Measurements from ENCODE around the gene ZCCHC4. TPM values are rescaled to one million over a fixed set of nuclear protein-coding genes. Genes with fewer than 3 reads are reported as not detected.
"Not testable (repeated sequence)": the region's sequence is repeated elsewhere in the genome, so short reads cannot be mapped to it uniquely, and the experiment has no call there.

Gene ZCCHC4
- total and polyA plus RNA-seq, 7 donors = 4.4 to 12.9 (median 6.6) TPM

GRCh38 chr4:25320773-25321172 lies 8.2 kb downstream of the ZCCHC4 start:
- Histone ChIP-seq H3K4me1 (no peaks in the 10 kb centered on the region), H3K27ac (no peak overlapping the region), H3K9me3 (no peaks in the 10 kb centered on the region), H3K4me3 (no peak overlapping the region), H3K36me3 (ENCODE audit: insufficient read depth in 1 of 2, low read depth in 1 of 2) (peaks cover 0 to 59% of the 10 kb centered on the region in 2 donors), H3K27me3 (ENCODE audit: insufficient read depth in 3 of 3, low read length in 2 of 3) (no peaks in the 10 kb centered on the region)
- 85 to 92% (median 89%) methylated on average over 1 of the region's 1 CpG for WGBS, 3 donors
- no peak for DNase-seq
- intact Hi-C loops (cut with DNase I) = no loop called here
- TF ChIP-seq CTCF (IDR thresholded peaks at IDR 0.05) = no peak
- no peak for ATAC-seq

GRCh38 chr4:25321703-25322102 lies 9.1 kb downstream of the ZCCHC4 start:
- Histone ChIP-seq H3K9me3 (no peaks in the 10 kb centered on the region), H3K27me3 (ENCODE audit: insufficient read depth in 3 of 3, low read length in 2 of 3) (no peaks in the 10 kb centered on the region), H3K27ac (no peak overlapping the region), H3K4me3 (no peak overlapping the region), H3K36me3 (ENCODE audit: insufficient read depth in 1 of 2, low read depth in 1 of 2) (peaks cover 0 to 52% of the 10 kb centered on the region in 2 donors), H3K4me1 (no peaks in the 10 kb centered on the region)
- 90 to 94% (median 92%) methylated on average over 3 of the region's 3 CpGs for WGBS, 3 donors
- DNase-seq = no peak
- no peak for TF ChIP-seq CTCF (IDR thresholded peaks at IDR 0.05)
- ATAC-seq = no peak
- intact Hi-C loops (cut with DNase I) = no loop called here

- H3K4me1 ChIP-seq; H3K27me3 ChIP-seq (ENCODE audit: insufficient read depth in 3 of 3, low read length in 2 of 3); H3K36me3 ChIP-seq (ENCODE audit: insufficient read depth in 1 of 2, low read depth in 1 of 2); H3K4me3 ChIP-seq; intact Hi-C loops (cut with DNase I); ATAC-seq; H3K27ac ChIP-seq; DNase-seq; H3K9me3 ChIP-seq: not testable (repeated sequence)
- WGBS, 3 donors = 97 to 100% (median 98%) methylated on average over 3 of the region's 3 CpGs
Measured at GRCh38 chr4:25328463-25328862, 15.9 kb downstream of the ZCCHC4 start.

GRCh38 chr4:25330335-25330734 lies 17.8 kb downstream of the ZCCHC4 start:
- Histone ChIP-seq H3K27ac (no peak overlapping the region), H3K36me3 (ENCODE audit: insufficient read depth in 1 of 2, low read depth in 1 of 2) (peaks cover 0 to 18% of the 10 kb centered on the region in 2 donors), H3K9me3 (no peaks in the 10 kb centered on the region), H3K27me3 (ENCODE audit: insufficient read depth in 3 of 3, low read length in 2 of 3) (no peaks in the 10 kb centered on the region), H3K4me3 (no peak overlapping the region), H3K4me1 (no peaks in the 10 kb centered on the region)
- no peak for TF ChIP-seq CTCF (IDR thresholded peaks at IDR 0.05)
- intact Hi-C loops (cut with DNase I) = no loop called here
- 93 to 97% (median 94%) methylated on average over 1 of the region's 1 CpG for WGBS, 3 donors
- DNase-seq = no peak
- no peak for ATAC-seq

GRCh38 chr4:25330905-25331808 lies 18.6 kb downstream of the ZCCHC4 start:
- H3K9me3 ChIP-seq = no peaks in the 10 kb centered on the region
- WGBS, 3 donors = 82 to 88% (median 85%) methylated on average over 12 of the region's 12 CpGs
- no peak overlapping the region for H3K4me3 ChIP-seq
- intact Hi-C loops (cut with DNase I) = no loop called here
- no peaks in the 10 kb centered on the region for H3K4me1 ChIP-seq
- TF ChIP-seq CTCF (IDR thresholded peaks at IDR 0.05) = no peak
- DNase-seq (no peak), ATAC-seq (no peak)
- no peaks in the 10 kb centered on the region for H3K27me3 ChIP-seq (ENCODE audit: insufficient read depth in 3 of 3, low read length in 2 of 3)
- peaks cover 0 to 18% of the 10 kb centered on the region in 2 donors for H3K36me3 ChIP-seq (ENCODE audit: insufficient read depth in 1 of 2, low read depth in 1 of 2)
- no peak overlapping the region for H3K27ac ChIP-seq
